Rectal smooth muscle tissue (tissue), 1 donor: ENCODE measurements around the gene HLA-B.
"Not testable (repeated sequence)": the region's sequence is repeated elsewhere in the genome, so short reads cannot be mapped to it uniquely, and the experiment has no call there.

Source experiments
- H3K27ac ChIP-seq: one replicate; pipeline ENCODE4 v1.7.0; 2013; ENCODE audit warnings: low read depth, low read length, inconsistent platforms
- H3K27me3 ChIP-seq: one replicate; pipeline ENCODE4 v1.7.0; 2013; ENCODE audit warnings: low read length; ENCODE audit not compliant: control insufficient read depth, insufficient read depth
- H3K36me3 ChIP-seq: one replicate; pipeline ENCODE4 v1.7.0; 2013; ENCODE audit warnings: low read length; ENCODE audit not compliant: control insufficient read depth, insufficient read depth
- H3K4me1 ChIP-seq: one replicate; pipeline ENCODE4 v1.7.0; 2013; ENCODE audit warnings: low read length; ENCODE audit not compliant: control insufficient read depth, insufficient read depth
- H3K4me3 ChIP-seq: one replicate; pipeline ENCODE4 v1.7.0; 2013; ENCODE audit warnings: low read length
- H3K9ac ChIP-seq: one replicate; pipeline ENCODE4 v1.7.0; 2013; ENCODE audit warnings: low read length

The HLA-B gene

GRCh38 chr6:31378062-31378720, 21.2 kb upstream of the HLA-B start:
- H3K9ac ChIP-seq: no peak overlapping the region
- no peak overlapping the region for H3K27ac ChIP-seq
- H3K4me3 ChIP-seq: no peak overlapping the region
- no peaks in the 10 kb centered on the region for H3K27me3 ChIP-seq
- no peaks in the 10 kb centered on the region for H3K36me3 ChIP-seq
- H3K4me1 ChIP-seq: no peaks in the 10 kb centered on the region

GRCh38 chr6:31377029-31377428, 20.1 kb upstream of the HLA-B start:
- no peaks in the 10 kb centered on the region for H3K27me3 ChIP-seq
- H3K27ac ChIP-seq: no peak overlapping the region
- H3K4me1 ChIP-seq: no peaks in the 10 kb centered on the region
- no peak overlapping the region for H3K4me3 ChIP-seq
- H3K9ac ChIP-seq: no peak overlapping the region
- H3K36me3 ChIP-seq: no peaks in the 10 kb centered on the region

- Histone ChIP-seq H3K36me3 (no peaks in the 10 kb centered on the region), H3K27me3 (no peaks in the 10 kb centered on the region), H3K27ac (no peak overlapping the region), H3K9ac (no peak overlapping the region), H3K4me3 (no peak overlapping the region), H3K4me1 (no peaks in the 10 kb centered on the region)
These were observed 18.7 kb upstream of the HLA-B start for GRCh38 chr6:31375699-31376098.

GRCh38 chr6:31374118-31374517, 17.1 kb upstream of the HLA-B start:
- not testable (repeated sequence) for H3K4me3 ChIP-seq, H3K27me3 ChIP-seq, H3K4me1 ChIP-seq, H3K36me3 ChIP-seq, H3K9ac ChIP-seq, H3K27ac ChIP-seq

- H3K9ac ChIP-seq: no peak overlapping the region
- no peak overlapping the region for H3K27ac ChIP-seq
- no peak overlapping the region for H3K4me3 ChIP-seq
- H3K27me3 ChIP-seq: no peaks in the 10 kb centered on the region
- H3K36me3 ChIP-seq: no peaks in the 10 kb centered on the region
- H3K4me1 ChIP-seq: peaks cover 4% of the 10 kb centered on the region
These were observed 11.5 kb upstream of the HLA-B start for GRCh38 chr6:31368461-31368860.

GRCh38 chr6:31366693-31367470, 9.9 kb upstream of the HLA-B start:
- Histone ChIP-seq H3K27ac (no peak overlapping the region), H3K9ac (no peak overlapping the region), H3K4me3 (peak overlapping the region; percentile 65)

GRCh38 chr6:31365864-31366263, 8.9 kb upstream of the HLA-B start:
- H3K4me1 ChIP-seq: peaks cover 4% of the 10 kb centered on the region
- H3K27me3 ChIP-seq: no peaks in the 10 kb centered on the region
- no peak overlapping the region for H3K9ac ChIP-seq
- H3K27ac ChIP-seq: no peak overlapping the region
- no peaks in the 10 kb centered on the region for H3K36me3 ChIP-seq
- no peak overlapping the region for H3K4me3 ChIP-seq

More at GRCh38 chr6:31366693-31367470, 9.9 kb upstream of the HLA-B start:
- no peaks in the 10 kb centered on the region for H3K27me3 ChIP-seq
- H3K4me1 ChIP-seq: peaks cover 4% of the 10 kb centered on the region
- no peaks in the 10 kb centered on the region for H3K36me3 ChIP-seq

GRCh38 chr6:31363811-31364210, 6.8 kb upstream of the HLA-B start:
- Histone ChIP-seq H3K27me3 (no peaks in the 10 kb centered on the region), H3K36me3 (no peaks in the 10 kb centered on the region), H3K4me3 (no peak overlapping the region), H3K9ac (no peak overlapping the region), H3K27ac (no peak overlapping the region), H3K4me1 (peaks cover 4% of the 10 kb centered on the region)

- H3K27me3 ChIP-seq: no peaks in the 10 kb centered on the region
These were observed 5.8 kb upstream of the HLA-B start for GRCh38 chr6:31362751-31363150.

GRCh38 chr6:31359581-31359980, 2.6 kb upstream of the HLA-B start:
- no peaks in the 10 kb centered on the region for H3K4me1 ChIP-seq
- H3K9ac ChIP-seq: no peak overlapping the region
- no peak overlapping the region for H3K27ac ChIP-seq
- no peaks in the 10 kb centered on the region for H3K27me3 ChIP-seq
- no peak overlapping the region for H3K4me3 ChIP-seq
- H3K36me3 ChIP-seq: peaks cover 2% of the 10 kb centered on the region

More at GRCh38 chr6:31362751-31363150, 5.8 kb upstream of the HLA-B start:
- H3K36me3 ChIP-seq: no peaks in the 10 kb centered on the region
- no peak overlapping the region for H3K27ac ChIP-seq
- no peak overlapping the region for H3K9ac ChIP-seq
- H3K4me3 ChIP-seq: no peak overlapping the region
- peaks cover 4% of the 10 kb centered on the region for H3K4me1 ChIP-seq

- Histone ChIP-seq H3K27me3 (no peaks in the 10 kb centered on the region), H3K27ac (no peak overlapping the region), H3K9ac (no peak overlapping the region), H3K36me3 (peaks cover 12% of the 10 kb centered on the region), H3K4me1 (no peaks in the 10 kb centered on the region), H3K4me3 (no peak overlapping the region)
These were observed 1.3 kb upstream of the HLA-B start for GRCh38 chr6:31358302-31358701.

GRCh38 chr6:31357886-31358285, 907 bp upstream of the HLA-B start:
- no peak overlapping the region for H3K9ac ChIP-seq
- peaks cover 12% of the 10 kb centered on the region for H3K36me3 ChIP-seq
- no peak overlapping the region for H3K27ac ChIP-seq
- no peaks in the 10 kb centered on the region for H3K4me1 ChIP-seq
- H3K27me3 ChIP-seq: no peaks in the 10 kb centered on the region
- H3K4me3 ChIP-seq: no peak overlapping the region
